HG03460 (cell line): Measurements from ENCODE around the gene LYST.

Experiments
- ATAC-seq: cut with Tn5 transposase; IDR thresholded peaks from one replicate; pipeline ENCODE4 v1.9.1; 2021; ENCODE audit not compliant: unreplicated experiment

Gene LYST

GRCh38 chr1:235725434-235725833, 141.3 kb downstream of the LYST start:
- no peak for ATAC-seq

DNA sequence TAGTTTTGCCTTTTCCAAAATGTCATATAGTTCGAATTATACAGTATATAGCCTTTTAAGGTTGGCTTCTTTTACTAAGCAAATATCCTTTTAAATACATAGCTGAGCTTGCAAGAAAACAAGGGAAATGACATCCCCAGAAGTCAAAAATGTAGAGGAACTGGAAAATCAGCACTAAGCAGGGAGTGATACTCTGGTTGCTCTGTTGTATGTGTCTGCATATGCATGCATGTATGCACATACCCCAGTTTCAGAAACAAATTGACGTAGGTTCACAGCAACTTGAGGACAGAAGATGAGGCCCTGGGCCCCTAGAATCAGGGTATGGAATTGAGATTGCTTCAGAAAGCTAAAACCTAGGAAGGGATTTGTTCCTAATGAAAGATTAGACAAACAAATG, 142.0 kb downstream of the LYST start:
- no peak for ATAC-seq

- ATAC-seq: no peak
Observed at GRCh38 chr1:235722858-235723257, 143.8 kb downstream of the LYST start.

DNA sequence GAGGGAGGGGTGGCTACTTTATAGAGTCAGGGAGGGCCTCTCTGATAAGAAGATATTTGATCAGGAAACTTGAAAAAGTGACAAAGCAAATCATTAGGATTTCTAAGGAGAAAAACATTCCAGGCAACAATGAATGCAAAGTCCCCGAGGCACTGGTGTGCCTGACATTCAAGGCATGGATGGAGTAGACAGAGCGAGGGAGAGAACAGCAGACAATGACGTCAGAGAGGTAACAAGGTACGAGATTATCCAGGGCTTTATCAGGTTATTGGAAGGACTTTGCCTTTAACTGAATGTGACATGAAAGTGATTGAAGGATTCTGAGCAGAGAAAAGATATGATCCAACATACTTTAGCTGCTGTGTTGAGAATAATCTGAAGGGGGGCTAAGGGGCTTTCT, 144.7 kb downstream of the LYST start:
- no peak for ATAC-seq

GRCh38 chr1:235720544-235720943, 146.2 kb downstream of the LYST start:
- no peak for ATAC-seq

DNA sequence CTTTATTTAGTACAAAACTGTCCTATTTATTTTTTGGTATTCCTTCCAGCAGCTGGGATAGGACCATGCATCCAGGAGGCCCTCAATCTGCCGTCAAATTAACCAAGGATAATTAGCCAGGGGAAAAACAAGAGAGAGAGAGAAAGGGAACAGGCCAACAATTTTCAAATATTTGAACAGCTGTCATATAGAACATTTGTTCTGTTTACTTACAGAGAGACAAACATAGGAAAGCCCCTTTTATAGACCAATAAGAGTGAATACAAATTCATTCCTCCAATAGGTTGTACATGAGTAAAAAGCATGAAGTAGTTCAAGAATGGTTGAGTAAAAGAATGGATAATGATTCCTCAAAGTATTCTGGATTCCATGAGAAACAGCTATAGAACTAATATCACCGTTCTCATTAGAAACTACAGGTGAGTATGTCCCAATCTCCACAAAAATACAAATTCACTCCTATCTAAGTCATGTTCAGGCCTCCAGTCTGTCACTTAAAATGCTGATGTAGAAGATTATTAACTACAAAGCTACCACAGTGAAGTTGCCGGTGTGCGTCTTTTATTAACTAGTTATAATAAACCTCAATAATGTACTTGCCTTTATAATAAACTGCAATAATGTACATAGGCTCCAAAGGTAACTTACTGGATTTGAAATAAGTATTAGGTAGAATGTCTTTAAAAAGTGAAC, 152.4 kb downstream of the LYST start:
- no peak for ATAC-seq

GRCh38 chr1:235712812-235713211, 153.9 kb downstream of the LYST start:
- no peak for ATAC-seq

DNA sequence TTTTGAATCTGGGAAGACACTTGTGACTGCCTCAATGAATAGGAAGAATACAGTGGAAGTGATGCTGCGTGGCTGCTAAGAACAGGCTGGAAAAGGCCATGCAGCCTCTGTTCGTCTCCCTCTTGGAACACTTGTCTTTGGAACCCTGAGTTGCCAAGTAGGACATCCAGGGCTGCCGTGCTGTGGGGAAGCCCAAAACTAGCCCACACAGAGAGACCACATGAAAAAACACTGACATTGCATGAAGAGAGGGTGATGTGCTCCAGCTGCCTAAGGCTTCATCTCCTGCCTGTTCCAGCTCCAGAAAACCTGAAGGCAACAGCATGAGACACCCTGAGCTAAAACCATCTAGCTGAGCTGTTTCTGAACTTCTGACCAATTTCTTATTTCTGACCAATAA, 156.0 kb downstream of the LYST start:
- ATAC-seq: no peak

DNA sequence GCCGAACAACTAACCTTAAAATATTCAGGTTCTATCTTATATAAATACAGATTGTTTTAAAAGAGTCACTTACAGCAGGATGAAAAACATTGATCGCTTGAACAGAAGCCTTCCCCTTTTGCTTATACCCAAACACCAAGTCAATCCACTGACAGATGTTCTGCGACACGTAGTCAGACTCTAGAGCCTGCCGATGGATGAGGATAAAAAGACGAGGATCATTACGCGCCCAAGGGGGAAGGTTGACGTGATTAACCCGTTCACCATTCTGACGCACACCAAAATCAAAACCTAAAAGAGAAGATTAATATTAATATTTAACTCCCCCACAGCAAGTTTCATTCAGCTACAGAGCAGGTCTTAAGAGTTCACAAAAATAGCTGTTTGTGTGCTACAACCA, 157.7 kb downstream of the LYST start:
- no peak for ATAC-seq

DNA sequence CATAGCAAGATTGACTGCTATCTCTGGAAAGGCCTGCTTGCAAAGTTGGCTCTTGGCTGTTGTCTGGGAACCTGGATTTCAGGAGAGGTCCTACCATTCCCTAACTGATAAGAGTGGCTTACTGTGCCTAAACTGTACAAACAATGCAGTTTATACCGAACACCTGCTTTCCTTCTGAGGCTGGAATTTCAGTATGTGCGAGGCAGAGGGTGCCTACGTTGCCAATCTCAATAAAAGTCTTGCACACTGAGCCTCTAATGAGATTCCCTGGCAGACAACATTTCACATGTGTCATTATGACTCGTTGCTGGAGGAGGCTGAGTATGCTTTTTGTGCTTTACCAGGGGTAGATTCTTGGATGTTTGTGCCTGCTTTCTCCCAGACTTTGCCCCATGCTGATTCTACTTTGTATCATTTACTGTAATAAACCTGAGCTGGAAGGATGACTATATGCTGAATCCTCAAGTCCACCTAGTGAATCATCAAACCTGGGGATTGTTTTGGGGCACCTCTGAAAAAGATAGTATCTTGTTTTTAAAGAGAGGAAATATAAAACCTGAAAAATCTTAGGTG, 158.2 kb downstream of the LYST start:
- no peak for ATAC-seq

- ATAC-seq: no peak
Observed at GRCh38 chr1:235703506-235703905, 163.2 kb downstream of the LYST start.

- no peak for ATAC-seq
Observed at GRCh38 chr1:235702412-235702811, 164.3 kb downstream of the LYST start.

GRCh38 chr1:235697508-235697907, 169.2 kb downstream of the LYST start:
- no peak for ATAC-seq

DNA sequence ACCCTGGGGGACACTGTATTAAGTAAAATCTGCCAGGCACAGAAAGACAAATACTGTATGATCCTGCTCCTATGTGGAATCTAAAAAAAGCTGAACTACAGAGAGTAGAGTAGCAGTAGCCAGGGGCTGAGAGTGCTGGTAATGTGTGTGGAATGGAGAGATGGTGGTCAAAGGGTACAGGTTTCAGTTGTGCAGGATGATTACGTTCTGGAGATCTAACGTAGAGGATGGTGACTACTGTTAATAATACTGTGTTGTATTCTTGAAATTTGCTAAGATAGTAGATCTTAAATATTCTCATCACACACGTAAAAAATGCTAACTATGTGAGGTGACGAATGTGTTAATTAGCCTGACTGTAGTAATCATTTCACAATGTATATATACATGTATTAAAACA, 177.3 kb downstream of the LYST start:
- no peak for ATAC-seq

- ATAC-seq: no peak
Observed at GRCh38 chr1:235688096-235688495, 178.6 kb downstream of the LYST start.

- no peak for ATAC-seq
Observed at GRCh38 chr1:235683653-235684052, 183.1 kb downstream of the LYST start.

DNA sequence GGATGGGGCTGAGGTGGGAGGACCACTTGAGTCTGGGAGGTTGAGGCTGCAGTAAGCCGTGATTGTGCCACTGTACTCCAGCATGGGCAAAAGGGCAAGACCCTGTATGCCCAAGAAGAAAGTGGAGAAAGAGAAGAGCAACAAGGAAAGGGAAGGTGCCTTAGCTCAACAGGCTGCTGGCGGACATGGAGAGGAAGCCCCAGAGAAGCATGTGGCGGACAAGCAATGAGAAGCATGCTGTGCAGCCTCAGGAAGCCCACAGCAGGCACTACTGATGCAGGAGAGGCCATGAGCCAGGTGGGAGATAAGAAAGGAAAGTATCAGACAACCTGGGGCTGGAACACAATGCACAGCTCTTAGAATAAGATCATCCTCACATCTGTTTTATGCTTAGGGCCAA, 184.5 kb downstream of the LYST start:
- ATAC-seq: no peak

- ATAC-seq: no peak
Observed at GRCh38 chr1:235679644-235680043, 187.1 kb downstream of the LYST start.

DNA sequence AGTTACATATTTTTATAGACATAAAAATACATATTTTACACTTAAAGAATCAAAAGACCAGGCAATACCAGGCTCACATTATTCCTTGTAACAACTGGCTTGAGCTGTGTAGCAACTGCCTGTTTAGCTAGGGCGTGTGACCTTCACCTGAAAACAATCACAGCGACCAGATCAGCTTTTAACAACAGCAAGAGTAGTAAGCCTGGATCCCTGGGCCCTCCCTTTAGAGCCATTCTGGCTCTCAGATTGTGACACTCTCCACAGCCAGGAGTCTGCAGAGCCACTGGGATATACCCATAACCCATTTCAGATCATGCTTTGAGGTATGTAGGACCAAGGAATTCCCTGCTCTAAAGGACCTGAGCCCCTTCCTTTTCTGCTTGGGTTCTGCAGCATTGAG, 187.7 kb downstream of the LYST start:
- no peak for ATAC-seq

DNA sequence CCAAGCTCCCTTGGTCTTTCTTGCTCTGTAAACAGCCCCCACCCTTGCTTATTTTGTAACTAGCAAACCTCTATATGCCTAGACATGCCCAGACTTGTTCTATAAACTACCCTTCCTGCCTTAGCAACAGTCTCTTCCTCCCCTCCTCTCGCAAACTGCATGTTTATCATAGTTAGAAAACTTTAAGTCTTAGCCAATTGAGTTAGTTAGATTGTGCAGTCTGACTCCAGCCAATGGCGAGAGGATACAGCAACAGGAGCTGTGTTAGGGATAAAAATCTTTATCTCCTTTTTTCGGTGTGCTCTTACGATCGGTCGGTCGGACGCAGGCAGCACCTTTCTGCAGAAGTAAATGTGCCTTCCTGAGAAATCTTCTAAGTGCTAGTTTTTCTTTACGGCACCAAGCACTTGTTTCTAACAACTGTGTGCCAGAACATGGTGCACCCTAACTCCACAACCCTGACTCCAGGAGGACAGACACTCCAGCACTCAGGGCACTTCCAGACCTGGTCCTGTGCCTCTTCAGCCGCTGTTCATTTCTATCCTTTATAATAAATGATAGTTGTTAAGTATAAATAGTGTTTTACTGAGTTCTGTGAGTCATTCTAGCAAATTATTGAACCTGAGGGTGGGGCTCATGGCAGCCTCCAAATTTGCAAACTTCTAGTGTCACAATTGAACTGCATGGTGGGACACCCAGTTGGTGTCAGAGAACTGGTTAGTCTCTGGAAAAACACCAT, 191.4 kb downstream of the LYST start:
- ATAC-seq: no peak

- ATAC-seq: no peak
Observed at GRCh38 chr1:235673981-235674380, 192.7 kb downstream of the LYST start.

GRCh38 chr1:235671992-235672391, 194.7 kb downstream of the LYST start:
- ATAC-seq: no peak
